NCI-H526 (cell line): ENCODE measurements around the gene JMY.

Experiments
- DNase-seq, 2 experiments: peaks; one replicate each; lab custom pipeline; 2025; lab: John Stamatoyannopoulos, UW

The JMY gene

GRCh38 chr5:79287907-79288306, 52.0 kb downstream of the JMY start:
- no peak for DNase-seq

GRCh38 chr5:79295029-79295428, 59.1 kb downstream of the JMY start:
- no peak for DNase-seq

- DNase-seq, result no peak
Measured at GRCh38 chr5:79297661-79298060, 61.7 kb downstream of the JMY start.

GRCh38 chr5:79301046-79301712, 65.2 kb downstream of the JMY start:
- no peak for DNase-seq

- DNase-seq, result no peak
Measured at GRCh38 chr5:79302454-79302853, 66.5 kb downstream of the JMY start.

- DNase-seq, result no peak
Measured at GRCh38 chr5:79305706-79306105, 69.8 kb downstream of the JMY start.

- no peak for DNase-seq
Measured at GRCh38 chr5:79318935-79319614, 83.1 kb downstream of the JMY start.

GRCh38 chr5:79329453-79329852, 93.5 kb downstream of the JMY start:
- DNase-seq, result no peak

GRCh38 chr5:79330071-79330470, 94.1 kb downstream of the JMY start:
- no peak for DNase-seq

GRCh38 chr5:79333852-79334557, 98.1 kb downstream of the JMY start:
- no peak for DNase-seq

GRCh38 chr5:79346420-79346824, 110.5 kb downstream of the JMY start:
- no peak for DNase-seq

GRCh38 chr5:79349047-79349446, 113.1 kb downstream of the JMY start:
- no peak for DNase-seq

GRCh38 chr5:79349881-79350280, 114.0 kb downstream of the JMY start:
- no peak for DNase-seq

- no peak for DNase-seq
Measured at GRCh38 chr5:79357398-79357797, 121.5 kb downstream of the JMY start.
